NCI-H82 (cell line): Measurements from ENCODE around the gene IQGAP2.
A peak's percentile ranks its signal among the peaks of the same experiment; 100 is the strongest.
"Not testable (repeated sequence)": the region's sequence is repeated elsewhere in the genome, so short reads cannot be mapped to it uniquely, and the experiment has no call there.

Experiments used
- DNase-seq: peaks from one replicate; lab custom pipeline; 2025; lab: John Stamatoyannopoulos, UW

IQGAP2 gene

DNA sequence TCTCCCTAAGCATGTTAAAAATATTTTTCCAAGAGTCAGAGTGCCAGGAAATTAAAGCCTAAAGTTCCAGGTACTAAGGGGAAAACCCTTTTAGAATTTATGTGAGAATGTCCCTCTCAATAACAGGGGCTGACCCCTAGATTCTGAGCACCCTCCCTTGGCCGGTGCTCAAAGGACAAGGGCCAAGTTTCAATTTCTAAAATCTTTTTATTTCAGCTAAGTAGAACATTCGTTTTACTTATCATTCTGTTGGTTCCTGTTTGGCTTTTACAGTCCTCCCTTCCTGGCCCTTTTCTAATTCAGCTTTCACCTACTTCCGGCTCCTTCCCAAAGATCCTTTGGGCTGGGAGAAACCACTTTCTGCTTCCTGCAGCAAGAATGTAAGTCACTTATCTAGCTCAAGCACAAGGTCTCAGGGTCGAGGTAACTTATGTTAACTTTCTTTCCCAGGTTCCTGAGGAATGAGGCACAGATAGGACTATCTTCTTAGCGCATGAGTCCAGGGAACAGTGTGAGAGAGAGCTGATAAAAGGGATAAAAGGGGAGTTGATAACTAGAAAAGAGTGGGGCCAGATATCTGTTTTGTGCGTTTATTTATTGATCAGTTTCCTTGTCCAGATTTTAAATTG is 254.7 kb downstream of the IQGAP2 start:
- DNase-seq: no peak

DNA sequence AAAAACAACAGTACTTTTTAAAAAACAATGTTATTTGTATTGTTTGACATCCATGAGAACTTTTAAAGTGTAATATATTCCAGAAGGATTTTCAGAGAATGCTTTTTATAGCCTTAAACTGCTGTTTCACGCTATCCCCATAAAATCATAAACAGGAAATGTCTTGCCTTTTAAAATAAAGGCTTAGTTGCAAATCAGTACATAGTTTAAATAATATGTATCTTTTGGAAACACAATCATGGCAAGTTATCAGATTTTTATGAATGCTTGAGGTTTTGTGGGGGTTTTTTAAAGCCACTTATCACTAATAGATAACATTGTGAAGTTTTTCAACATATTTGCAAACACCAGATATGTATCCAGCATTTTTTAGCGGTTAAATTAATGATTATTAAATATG is 257.3 kb downstream of the IQGAP2 start:
- DNase-seq: no peak

DNA sequence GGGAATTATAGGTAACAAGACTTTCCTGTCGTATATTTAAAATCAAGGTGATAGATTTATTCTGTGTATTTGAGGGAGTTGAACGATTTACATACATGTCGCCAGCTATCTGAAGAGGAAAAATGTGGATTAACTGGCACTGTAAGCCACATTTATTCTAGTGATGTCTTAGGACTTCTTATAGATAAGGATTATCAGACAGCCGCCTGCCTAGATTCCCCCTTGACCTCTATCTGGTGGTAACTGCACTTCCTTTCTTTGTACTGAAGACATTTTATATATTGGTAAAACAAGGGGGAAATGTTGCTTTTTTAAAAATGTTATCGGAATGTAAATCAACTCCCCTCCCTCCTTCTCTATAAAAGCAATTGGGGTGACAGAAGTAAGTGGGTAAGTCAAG is 259.4 kb downstream of the IQGAP2 start:
- DNase-seq: no peak

DNA sequence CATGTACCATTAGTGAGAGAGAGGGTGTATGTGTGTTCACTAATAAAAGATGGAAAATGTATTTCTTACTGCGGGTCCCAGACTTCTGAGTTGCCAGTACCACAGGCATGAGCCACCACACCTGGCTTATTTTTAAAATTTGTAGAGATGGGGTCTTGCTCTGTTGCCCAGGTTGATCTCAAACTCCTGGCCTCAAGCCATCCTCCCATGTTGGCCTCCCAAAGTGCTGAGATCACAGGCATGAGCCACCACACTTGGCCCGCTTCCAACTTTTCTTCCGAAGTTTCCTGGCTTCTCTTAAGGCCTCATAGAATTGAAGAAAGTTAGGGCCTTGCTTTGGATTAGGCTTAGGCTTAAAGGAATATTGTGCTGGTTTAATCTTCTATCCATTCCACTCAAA is 260.5 kb downstream of the IQGAP2 start:
- peak; percentile 1 for DNase-seq

DNA sequence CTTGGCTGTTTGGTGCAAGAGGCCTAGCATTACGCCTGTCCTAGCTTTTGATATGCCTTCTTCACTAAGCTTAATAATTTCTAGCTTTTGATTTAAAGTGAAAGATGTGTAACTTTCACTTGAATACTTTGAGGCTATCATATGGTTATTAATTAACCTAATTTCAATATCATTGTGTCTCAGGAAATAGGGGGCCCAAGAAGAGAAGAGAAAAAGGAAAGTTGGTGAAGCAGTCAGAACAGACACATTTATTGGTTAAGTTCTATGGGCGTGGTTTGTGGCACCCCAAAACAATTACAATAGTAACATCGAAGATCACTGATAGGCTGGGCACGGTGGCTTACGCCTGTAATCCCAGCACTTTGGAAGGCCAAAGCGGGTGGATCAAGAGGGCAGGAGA is 261.0 kb downstream of the IQGAP2 start:
- no peak for DNase-seq

DNA sequence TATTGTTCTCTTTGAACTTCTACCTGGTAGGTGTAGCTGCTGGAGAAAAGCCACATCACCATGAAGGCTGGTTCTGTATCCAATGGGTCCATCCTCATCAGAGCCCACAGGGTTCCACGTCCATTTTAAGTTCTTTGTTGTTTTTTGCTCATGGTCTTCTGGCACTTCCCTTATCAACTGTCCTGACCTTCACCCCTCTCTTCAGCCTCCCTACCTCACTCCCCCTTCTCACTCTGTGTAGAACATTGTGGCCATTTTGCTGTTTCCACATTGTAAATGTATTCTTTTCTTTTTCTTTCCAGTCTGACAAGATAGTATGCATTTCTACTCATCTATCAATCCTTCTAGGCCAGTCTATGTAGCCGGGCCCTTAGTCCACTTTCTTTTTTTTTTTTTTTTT is 264.4 kb downstream of the IQGAP2 start:
- DNase-seq: no peak

DNA sequence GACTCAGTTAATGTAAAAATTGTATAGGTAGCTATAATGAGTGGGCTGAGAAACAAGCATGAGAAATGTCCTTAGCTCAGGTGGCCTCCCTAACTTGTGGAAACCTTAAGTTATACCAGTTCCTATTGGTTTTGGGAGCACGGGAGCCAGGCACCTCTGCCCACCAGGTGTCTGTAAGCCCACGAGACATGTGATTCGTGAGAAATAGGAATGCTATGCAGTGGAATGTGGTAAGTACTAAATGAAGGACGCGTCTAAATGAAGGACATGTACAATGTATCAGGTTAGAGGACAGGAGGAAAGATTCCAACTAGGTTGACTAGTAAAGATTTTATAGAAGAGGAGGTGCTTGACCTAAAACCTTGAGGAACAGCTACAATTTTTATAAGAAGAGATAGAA is 266.2 kb downstream of the IQGAP2 start:
- DNase-seq: no peak

DNA sequence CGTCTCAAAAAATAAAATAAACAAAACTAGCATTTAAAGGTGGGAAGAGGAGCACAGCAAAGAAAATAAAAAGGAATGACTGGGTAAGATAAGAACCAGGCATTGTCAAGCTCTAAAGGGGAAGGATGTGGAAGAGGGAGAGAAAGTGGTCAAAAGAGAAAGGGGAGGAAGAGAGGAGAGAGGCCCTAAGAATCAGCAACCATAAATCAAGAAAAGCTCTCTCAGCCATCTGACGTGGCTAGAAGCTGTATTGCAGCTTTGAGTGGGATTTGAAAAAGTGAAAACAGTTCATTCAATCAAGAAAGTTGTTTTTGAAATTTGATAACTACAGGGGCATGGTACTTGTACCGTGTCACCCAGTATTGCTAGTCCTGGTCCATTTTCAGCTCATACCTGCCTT is 267.4 kb downstream of the IQGAP2 start:
- no peak for DNase-seq

DNA sequence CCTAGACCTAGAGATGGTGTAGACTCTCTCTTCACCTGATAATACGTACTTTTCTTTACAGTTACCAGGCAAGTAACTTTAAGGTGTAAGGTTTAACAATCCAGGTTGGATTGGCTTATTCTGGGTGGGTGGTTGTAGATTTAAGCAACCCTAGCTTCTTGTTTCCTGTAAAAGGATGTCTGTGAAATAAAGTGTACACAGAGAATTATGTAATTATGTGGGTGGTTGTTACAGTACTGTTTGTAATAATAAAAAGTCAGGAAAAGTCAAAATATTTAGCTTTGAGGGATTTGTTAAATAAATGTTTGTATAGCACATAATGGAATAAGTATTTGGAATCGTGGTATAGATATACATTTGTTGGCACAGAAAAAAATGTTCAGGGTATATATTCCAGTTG is 269.2 kb downstream of the IQGAP2 start:
- DNase-seq: no peak

DNA sequence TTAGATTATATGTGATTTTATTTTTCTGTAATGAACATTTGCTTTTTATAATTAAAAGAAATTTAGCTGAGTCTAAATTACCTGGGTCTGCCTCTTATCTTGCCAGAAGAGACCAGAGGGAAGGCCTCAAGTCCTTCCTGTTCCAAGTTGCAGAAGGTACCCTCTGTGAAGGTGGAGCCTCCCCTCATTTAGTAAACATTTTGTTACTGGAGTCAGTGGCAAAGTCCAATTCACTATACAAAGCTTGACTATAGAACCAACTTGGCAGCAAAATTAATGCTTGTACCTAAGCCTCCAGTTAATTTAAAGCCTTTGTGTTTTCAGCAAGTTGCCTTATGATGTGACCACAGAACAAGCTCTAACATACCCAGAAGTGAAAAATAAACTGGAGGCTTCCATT is 270.0 kb downstream of the IQGAP2 start:
- DNase-seq: no peak

DNA sequence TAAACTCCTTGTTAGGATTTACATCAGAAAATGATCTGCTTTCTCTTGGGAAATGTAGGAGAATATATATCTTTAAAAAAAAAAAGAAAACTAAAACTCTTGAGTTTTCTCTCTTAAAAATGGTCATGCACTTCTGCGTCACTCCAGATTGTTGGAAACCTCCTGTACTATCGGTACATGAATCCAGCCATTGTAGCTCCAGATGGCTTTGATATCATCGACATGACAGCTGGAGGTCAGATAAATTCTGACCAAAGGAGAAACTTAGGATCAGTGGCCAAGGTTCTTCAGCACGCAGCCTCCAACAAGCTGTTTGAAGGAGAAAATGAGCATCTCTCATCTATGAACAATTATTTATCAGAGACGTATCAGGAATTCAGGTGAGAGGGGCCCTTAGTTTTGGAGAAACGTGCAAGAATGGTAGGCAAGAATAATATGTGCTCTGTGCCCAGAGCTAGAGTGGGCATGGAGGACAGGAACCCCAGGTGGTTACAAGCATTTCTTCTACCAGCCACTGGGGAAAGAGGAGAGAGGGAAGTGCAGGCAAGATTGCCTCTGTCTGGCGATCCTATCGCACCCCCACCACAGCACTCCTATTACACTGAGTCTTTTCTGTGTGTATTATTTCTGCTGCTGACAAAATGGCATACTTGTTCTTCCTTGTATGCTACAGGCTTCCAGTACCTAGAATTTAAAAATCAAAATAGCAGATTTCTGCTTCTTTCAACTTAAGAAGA is 271.4 kb downstream of the IQGAP2 start:
- DNase-seq: no peak

DNA sequence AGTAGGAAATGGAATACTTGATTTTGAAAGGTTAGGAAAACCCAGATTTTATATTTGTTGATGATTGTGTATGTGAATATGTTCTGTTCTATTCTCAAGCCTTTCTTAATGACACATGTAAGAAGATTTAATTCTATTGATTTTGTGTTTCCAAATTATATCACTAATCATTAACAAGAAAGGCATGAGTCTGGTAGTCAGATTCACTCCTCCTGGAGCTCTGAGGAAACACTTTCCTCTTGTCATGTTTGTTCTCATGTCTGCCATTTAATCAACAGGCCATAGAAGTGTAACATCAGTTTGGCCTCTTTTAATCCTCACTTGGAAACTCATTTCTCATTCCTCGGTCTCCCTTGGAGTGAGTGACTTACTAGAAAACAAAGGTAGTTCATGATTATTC is 272.3 kb downstream of the IQGAP2 start:
- DNase-seq: no peak

DNA sequence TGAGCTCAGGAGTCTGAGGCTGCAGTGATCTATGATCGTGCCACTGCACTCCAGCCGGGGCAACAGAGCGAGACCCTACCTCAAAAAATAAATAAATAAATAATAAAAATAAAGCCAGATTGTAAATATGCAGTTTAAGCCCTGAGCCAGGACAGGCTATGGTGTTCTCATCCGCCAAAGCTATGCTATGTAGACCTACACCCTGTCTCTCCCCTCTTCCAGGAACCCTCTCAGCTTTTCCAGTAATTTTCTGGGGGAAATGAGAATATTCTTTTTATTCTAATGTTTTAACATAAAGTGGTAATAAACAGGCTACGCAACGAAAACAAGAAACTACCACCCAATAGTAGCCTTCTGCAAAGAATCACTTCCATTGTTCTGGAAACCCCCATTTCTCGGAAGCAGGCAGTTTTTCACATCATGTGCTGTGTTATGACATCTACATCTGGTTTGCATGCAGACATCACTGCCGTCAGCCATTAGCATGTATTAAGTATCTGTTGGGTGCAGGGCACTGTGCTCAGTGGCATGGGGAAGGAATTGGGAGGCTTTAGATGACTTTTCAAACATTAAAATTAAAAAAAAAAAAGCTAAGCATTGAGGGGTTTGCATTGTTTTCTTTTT is 274.9 kb downstream of the IQGAP2 start:
- DNase-seq: no peak

DNA sequence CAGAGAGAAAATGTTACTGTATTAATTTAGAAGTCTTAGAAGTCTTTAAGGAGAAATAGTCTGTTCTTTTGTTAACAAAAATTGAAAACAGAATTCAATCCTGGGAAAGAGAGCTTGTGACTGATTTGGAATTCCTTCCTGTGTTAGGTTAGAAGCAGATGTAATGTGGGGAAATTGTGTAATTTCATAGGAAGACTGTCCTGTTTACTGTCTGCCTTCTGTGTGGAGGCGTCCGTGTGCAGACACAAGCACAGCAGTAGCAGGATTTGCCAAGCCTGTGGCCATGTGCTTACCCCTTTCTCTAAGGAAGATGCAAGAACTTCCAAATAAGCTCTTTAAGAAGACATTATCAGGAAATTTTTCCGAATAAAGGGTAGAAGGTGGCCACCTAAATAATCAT is 276.1 kb downstream of the IQGAP2 start:
- DNase-seq: no peak

DNA sequence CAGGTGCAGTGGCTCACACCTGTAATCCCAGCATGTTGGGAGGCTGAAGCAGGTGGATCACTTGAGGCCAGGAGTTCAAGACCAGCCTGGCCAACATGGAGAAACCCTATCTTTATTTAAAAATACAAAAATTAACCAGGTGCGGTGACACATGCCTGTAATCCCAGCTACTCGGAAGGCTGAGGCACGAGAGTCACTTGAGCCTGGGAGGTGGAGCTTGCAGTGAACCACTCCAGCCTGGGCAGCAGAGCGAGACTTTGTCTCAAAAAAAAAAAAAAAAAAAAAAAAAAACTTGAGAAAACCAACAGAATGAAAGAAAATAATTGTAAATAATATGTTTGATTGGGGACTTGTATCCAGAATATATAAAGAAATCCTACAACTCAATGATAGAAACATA is 277.7 kb downstream of the IQGAP2 start:
- not testable (repeated sequence) for DNase-seq

DNA sequence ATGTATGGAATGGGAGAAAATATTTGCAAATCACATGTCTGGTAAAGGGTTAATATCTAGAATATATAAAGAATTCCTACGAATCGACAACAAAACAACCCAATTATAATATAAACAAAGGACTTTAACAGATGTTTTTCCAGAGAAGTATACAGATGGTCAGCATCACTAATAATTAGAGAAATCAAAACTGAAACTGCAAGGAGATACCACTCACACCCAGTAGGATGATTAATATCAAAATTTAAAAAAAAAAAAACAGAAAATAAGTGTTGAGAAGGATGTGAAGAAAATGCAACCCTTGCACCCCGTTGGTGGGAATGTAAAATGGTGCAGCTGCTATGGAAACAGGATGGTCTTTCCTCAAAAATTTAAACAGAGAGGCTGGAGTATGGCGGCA is 278.2 kb downstream of the IQGAP2 start:
- no peak for DNase-seq

DNA sequence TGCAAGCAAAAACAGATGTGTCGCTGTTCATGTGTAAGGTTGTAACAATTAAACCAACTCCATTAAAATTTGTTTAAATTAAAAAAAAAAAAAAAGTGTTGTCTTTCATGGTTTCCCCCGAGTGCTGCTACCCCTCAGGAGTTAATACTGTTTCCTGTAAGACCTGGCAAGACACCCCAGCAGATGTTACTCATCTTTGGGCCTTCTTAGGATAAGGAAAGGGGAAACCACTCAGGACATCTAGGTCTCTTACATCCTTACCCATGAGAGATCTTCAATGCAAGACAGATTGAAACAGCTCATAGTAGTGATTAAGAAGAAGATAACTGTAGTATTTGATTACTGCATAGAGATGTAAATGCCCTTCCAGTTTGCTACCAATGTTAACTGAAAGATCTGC is 279.3 kb downstream of the IQGAP2 start:
- DNase-seq: no peak

DNA sequence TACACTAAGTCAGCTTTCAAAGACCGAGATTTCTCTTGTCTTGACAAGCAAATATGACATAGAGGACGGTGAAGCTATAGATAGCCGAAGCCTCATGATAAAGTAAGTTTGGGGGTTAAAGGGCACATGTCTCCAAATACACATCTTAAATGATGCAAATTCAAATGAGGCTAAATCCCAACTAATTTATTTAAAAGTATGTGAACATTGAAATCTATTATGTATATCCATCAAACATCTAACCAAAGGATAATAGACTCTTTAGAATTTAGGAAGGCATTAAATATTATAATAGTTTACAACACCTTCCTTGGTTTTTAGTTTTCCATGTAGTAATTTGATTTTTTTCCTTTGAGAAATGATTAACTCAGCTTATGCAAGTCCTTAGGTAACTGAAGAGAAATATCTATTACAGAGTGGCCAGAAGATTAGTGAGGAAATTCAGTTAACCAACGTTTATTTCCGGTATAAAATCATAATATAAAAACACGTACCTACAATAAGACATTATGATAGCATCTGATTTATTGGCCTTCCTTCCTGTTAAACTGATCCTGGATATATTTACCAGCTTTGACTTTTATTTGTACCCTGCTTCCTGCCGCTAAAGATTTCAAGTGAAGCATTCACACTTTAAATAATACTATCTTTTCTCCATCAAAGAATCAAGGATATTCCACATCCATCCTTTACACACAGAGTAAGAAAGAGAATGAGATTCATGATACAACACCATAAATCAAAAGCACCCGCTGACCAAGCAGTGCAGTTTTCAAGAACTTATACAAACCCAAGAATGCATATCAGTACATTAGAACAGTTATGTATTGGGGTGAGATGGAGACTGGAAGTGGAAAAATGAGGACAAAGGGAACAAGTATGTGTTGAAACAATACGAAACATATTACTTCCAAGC is 281.0 kb downstream of the IQGAP2 start:
- DNase-seq: no peak

DNA sequence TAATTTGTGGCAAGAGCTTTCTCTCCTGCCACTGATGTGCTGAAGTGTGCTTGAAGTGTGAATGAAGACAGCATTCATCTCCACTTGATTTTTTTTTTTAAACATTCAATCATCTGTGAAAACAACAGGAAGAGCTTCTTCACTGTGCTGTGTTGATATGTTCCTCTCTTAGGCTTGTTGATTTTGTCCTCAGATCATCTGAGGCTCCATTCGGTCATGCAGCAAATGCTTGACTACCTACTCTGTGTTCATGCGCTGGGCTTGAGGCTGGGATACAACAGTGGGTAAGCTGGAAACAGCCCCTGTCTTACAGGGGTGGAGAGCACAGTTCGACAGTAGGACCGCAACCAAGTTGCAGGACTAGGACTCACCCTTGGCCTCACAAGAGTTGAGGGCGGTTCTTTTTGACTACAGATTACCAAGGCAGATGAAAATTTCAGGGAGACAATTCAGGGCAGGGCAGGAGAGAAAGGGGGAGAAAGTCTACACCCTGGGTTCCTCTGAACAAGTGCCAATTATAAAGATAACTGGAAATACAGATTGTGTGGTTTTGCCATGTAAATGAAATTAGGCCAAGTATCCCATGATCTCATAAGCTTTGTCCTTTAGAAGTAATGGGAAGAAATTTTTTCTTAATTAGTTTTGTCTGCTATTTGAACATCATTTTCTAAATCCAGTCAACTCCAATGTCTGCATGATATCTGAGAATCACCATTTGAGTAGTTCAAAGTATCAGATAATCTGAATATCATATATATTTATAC is 281.9 kb downstream of the IQGAP2 start:
- DNase-seq: no peak

DNA sequence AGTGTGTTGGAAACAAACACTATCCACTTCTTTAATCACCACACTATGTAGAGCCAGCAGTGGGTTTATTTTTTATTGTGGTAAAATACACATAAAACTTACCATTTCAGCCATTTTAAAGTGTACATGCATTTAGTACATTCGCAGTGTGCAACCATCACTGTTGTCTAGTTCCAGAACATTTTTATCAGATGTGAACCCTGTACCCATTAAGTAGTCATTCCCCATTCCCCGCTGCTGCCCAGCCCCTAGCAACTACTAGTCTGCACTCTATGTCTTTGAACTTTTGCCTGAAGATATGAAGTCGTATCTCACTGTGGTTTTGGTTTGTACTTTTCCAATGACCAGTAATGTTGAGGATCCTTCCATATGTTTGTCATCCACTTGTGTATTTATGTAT is 282.6 kb downstream of the IQGAP2 start:
- no peak for DNase-seq

DNA sequence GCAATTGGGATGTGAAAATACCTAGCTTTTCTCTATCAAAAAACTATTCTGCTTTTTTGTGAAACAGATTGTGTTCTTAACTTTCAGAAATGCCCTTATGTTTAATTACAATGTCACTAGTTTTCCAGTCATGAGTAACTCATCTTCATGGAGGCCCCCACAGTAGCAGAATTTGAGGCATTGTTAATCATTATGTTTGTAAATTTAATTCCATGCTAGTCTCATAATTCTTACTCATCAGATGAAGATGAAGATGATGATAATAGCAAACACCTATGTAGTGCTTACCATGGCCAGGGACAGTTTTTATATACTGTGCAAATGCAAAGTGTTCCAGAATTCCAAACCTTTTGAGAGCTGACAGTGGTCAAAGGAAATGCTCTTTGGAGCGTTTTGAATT is 285.1 kb downstream of the IQGAP2 start:
- DNase-seq: no peak

DNA sequence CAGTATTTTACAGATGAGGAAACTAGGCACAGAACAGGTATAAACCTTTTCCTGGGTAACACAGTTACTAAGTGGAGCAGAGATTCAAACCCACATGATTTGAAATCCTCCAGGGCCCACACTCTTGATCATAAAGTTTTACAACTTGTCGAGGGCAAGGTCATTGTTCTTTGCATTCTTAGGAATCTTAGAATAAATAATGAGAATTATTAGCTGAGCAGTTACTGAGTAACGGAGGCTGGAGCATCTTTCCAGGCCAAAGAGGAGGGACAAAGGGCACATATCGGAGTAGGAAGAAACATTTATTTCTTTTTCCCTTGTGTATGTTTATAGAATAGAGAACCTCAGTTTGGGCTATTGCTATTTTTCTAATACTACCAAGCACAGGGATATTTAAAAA is 285.8 kb downstream of the IQGAP2 start:
- DNase-seq: no peak
